Endothelial cell of umbilical vein (primary cell): ENCODE results near the gene LILRB3. TPM values are rescaled to one million over a fixed set of nuclear protein-coding genes. Genes with fewer than 3 reads are reported as not detected.

Experiments used
- BruUV-seq: library from RNA; stranded (reverse); fragments of 400-500 nt; replicated peaks from 2 replicates; lab custom pipeline; 2021; lab: Mats Ljungman, UMichigan
- CTCF ChIA-PET: fragments of 300-600, 350-600 bp; sonication (Branson Sonifier 250); formaldehyde crosslinking; loops from one replicate; lab custom pipeline; 2021; ENCODE audit warnings: antibody characterized with exemption, inconsistent platforms; lab: Charles Lee
- POLR2A ChIA-PET: fragments of 300-600, 350-600 bp; sonication (Branson Sonifier 250); formaldehyde crosslinking; loops from one replicate; lab custom pipeline; 2021; ENCODE audit warnings: antibody characterized with exemption, inconsistent platforms; lab: Charles Lee
- DNase-seq: peaks from one replicate; pipeline ENCODE4 v3.0.0-alpha.2; 2011; ENCODE audit warnings: low read depth, low spot score
- FAIRE-seq: peaks from 2 replicates; lab custom pipeline; 2011; peaks lifted over from hg19 to GRCh38; lab: Jason Lieb, UNC
- H2AFZ ChIP-seq: 2 replicates; pipeline ENCODE4 v1.6.0; 2012; ENCODE audit warnings: low read depth, low read length, control low read depth, inconsistent platforms
- H3K27ac ChIP-seq: 2 replicates; pipeline ENCODE4 v1.5.1; 2011; ENCODE audit warnings: low read depth, mild to moderate bottlenecking, control low read depth, low read length, moderate library complexity; ENCODE audit not compliant: insufficient read depth
- H3K27me3 ChIP-seq, 2 experiments: 2 replicates each; pipeline versions ENCODE4 v1.6.0 to v1.6.1; 2011; ENCODE audit warnings: low read length in 2 of 2, mixed read lengths in 1 of 2; ENCODE audit not compliant: control insufficient read depth in 2 of 2, insufficient read depth in 2 of 2
- H3K36me3 ChIP-seq, 2 experiments: 2 replicates in 1 of 2; 3 replicates in 1 of 2; pipeline ENCODE4 v1.5.1; 2011; ENCODE audit warnings: low read length in 2 of 2, mild to moderate bottlenecking in 1 of 2, moderate library complexity in 1 of 2; ENCODE audit not compliant: control insufficient read depth in 2 of 2, insufficient read depth in 2 of 2; ENCODE audit errors: extremely low read depth in 1 of 2
- H3K4me1 ChIP-seq: 3 replicates; pipeline ENCODE4 v1.5.1; 2011; ENCODE audit warnings: mild to moderate bottlenecking, low read length; ENCODE audit not compliant: control insufficient read depth, insufficient read depth; ENCODE audit errors: extremely low read depth
- H3K4me2 ChIP-seq: 2 replicates; pipeline ENCODE4 v1.6.1; 2011; ENCODE audit warnings: low read length, control low read depth, mixed read lengths; ENCODE audit not compliant: insufficient read depth
- H3K4me3 ChIP-seq, 3 experiments: fragments of 200-600 bp in 1 of 3; sonication (generic), shearing (Covaris generic) in 1 of 3; replicated peaks in 1 of 3; 2 replicates each; pipeline ENCODE4 v1.5.1; 2011 to 2016; ENCODE audit warnings: control low read depth in 3 of 3, low read length in 3 of 3, mild to moderate bottlenecking in 2 of 3, inconsistent platforms in 1 of 3, low read depth in 1 of 3, moderate library complexity in 1 of 3; ENCODE audit not compliant: insufficient read depth in 1 of 3
- H3K79me2 ChIP-seq: 2 replicates; pipeline ENCODE4 v1.6.0; 2012; ENCODE audit warnings: low read length, inconsistent platforms; ENCODE audit not compliant: control insufficient read depth, insufficient read depth
- H3K9ac ChIP-seq: replicated peaks from 2 replicates; pipeline ENCODE3; 2011; ENCODE audit warnings: low read length, control low read depth; ENCODE audit not compliant: insufficient read depth; ENCODE audit errors: extremely low read depth
- H3K9me1 ChIP-seq: replicated peaks from 3 replicates; pipeline ENCODE4 v1.6.0; 2011; ENCODE audit warnings: mild to moderate bottlenecking, low read length; ENCODE audit not compliant: control insufficient read depth, insufficient read depth; ENCODE audit errors: extremely low read depth
- H3K9me3 ChIP-seq: replicated peaks from 2 replicates; pipeline ENCODE4 v1.5.1; 2012; ENCODE audit warnings: low read length, inconsistent platforms; ENCODE audit not compliant: control insufficient read depth, insufficient read depth
- H4K20me1 ChIP-seq: replicated peaks from 2 replicates; pipeline ENCODE3; 2011; ENCODE audit warnings: mild to moderate bottlenecking, low read length; ENCODE audit not compliant: control insufficient read depth, insufficient read depth; ENCODE audit errors: extremely low read depth
- EZH2 ChIP-seq: IDR thresholded peaks from 2 replicates; pipeline ENCODE4 v1.6.1; 2012; ENCODE audit warnings: borderline replicate concordance, low read depth, mild to moderate bottlenecking, moderate library complexity, low read length, inconsistent platforms; ENCODE audit not compliant: severe bottlenecking
- FOS ChIP-seq: IDR thresholded peaks from 2 replicates; pipeline ENCODE4 v1.6.1; 2011; ENCODE audit warnings: mild to moderate bottlenecking, low read length, moderate library complexity, borderline replicate concordance; ENCODE audit not compliant: insufficient read depth
- GATA2 ChIP-seq: IDR thresholded peaks from 2 replicates; pipeline ENCODE4 v1.7.0; 2011; ENCODE audit warnings: low read depth, mild to moderate bottlenecking, moderate library complexity, mixed read lengths, low read length; ENCODE audit not compliant: insufficient read length, insufficient read depth
- JUN ChIP-seq: IDR thresholded peaks from 2 replicates; pipeline ENCODE4 v1.6.1; 2011; ENCODE audit warnings: borderline replicate concordance, low read depth; ENCODE audit not compliant: insufficient read length, insufficient read depth
- MYC ChIP-seq: IDR thresholded peaks from one replicate; pipeline ENCODE4 v1.6.1; 2011; ENCODE audit warnings: mild to moderate bottlenecking, low read depth, low read length
- POLR2A ChIP-seq: IDR thresholded peaks from 2 replicates; pipeline ENCODE4 v1.6.1; 2012; ENCODE audit warnings: low read depth, mild to moderate bottlenecking, control low read depth, low read length
- POLR2AphosphoS5 ChIP-seq: IDR thresholded peaks from 2 replicates; pipeline ENCODE4 v1.6.1; 2012; ENCODE audit warnings: low read depth, mild to moderate bottlenecking, control low read depth, low read length, moderate library complexity; ENCODE audit not compliant: insufficient read depth
- dilution Hi-C: fragments of 300-500 bp; cut with MboI; formaldehyde crosslinking; loops from one replicate; pipeline ENCODE4 v1.15.0; 2019; ENCODE audit warnings: low sequenced_read_pairs; ENCODE audit not compliant: extremely low pct_ligation_motif_present
- intact Hi-C: fragments of 100-400 bp; cut with micrococcal nuclease; formaldehyde crosslinking; loops from one replicate; pipeline ENCODE4 v1.10.0; 2022
- polyA plus RNA-seq, 4 experiments: library from polyadenylated mRNA; depleted of rRNA in 3 of 4; stranded (reverse) in 3 of 4; unstranded in 1 of 4; fragments of >200 nt; gene quantifications; 2 replicates each; pipeline versions ENCODE4 v1.2.1 to v1.2.3, GENCODE V29; 2011 to 2012; ENCODE audit warnings: missing spikeins in 1 of 4
- total RNA-seq: library from RNA; stranded (reverse); gene quantifications from 2 replicates; pipeline ENCODE4 v1.2.3, GENCODE V29; 2021
- TF ChIP-seq, protein P1 (sequence below): IDR thresholded peaks from 2 replicates; pipeline ENCODE4 v1.6.1; 2011; ENCODE audit not compliant: insufficient read depth, insufficient read length
- TF ChIP-seq, protein P2 (sequence below), 2 donors: IDR thresholded peaks; 1 replicate in 1 of 2; 2 replicates in 1 of 2; pipeline ENCODE4 v1.5.1; 2011; ENCODE audit warnings: low read length in 2 of 2, mild to moderate bottlenecking in 2 of 2, moderate library complexity in 2 of 2, control low read depth in 1 of 2, inconsistent platforms in 1 of 2, low read depth in 1 of 2; ENCODE audit not compliant: insufficient read depth in 1 of 2; ENCODE audit errors: extremely low read depth in 1 of 2

Gene LILRB3
- total and polyA plus RNA-seq, 2 donors (not counting 3 experiments of a cell fraction or from before 2014, with no cell fraction given) = not detected

DNA sequence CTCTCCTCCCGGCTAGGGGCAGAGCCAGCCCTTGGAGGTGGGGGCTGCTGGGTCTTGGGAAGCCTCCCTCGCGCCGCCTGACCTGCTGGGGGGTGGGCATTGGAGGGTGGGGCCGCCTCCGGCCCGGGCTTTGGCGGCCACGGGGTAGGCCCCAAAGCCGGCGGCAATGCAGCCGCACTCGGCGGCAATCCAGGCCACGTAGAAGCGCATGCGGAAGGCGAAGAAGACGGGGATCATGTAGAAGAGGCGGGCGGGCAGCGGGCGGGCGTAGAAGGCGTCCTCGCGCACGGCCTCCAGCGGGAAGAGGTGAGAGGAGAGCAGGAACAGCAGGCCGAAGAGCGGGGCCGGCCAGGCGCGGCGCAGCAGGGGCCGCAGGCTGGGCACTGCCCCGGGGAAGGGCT, 42.1 kb downstream of the LILRB3 start:
- BruUV-seq = no TSS peak
- H3K27me3 ChIP-seq = no peaks in the 10 kb centered on the region
- H3K4me1 ChIP-seq = no peaks in the 10 kb centered on the region
- peaks cover 9 to 41% of the 10 kb centered on the region in 2 experiments for H3K36me3 ChIP-seq
- peaks cover 4% of the 10 kb centered on the region for H3K79me2 ChIP-seq
- dilution Hi-C loops = no loop called here
- no peak overlapping the region for H3K9ac ChIP-seq
- H3K4me2 ChIP-seq = no peak overlapping the region
- TF ChIP-seq, protein P1, sequence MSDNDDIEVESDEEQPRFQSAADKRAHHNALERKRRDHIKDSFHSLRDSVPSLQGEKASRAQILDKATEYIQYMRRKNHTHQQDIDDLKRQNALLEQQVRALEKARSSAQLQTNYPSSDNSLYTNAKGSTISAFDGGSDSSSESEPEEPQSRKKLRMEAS = no peak
- no peak for TF ChIP-seq GATA2
- no peak for TF ChIP-seq EZH2
- no peak for TF ChIP-seq MYC
- TF ChIP-seq POLR2AphosphoS5 = no peak
- no peak for TF ChIP-seq JUN
- TF ChIP-seq, protein P2, sequence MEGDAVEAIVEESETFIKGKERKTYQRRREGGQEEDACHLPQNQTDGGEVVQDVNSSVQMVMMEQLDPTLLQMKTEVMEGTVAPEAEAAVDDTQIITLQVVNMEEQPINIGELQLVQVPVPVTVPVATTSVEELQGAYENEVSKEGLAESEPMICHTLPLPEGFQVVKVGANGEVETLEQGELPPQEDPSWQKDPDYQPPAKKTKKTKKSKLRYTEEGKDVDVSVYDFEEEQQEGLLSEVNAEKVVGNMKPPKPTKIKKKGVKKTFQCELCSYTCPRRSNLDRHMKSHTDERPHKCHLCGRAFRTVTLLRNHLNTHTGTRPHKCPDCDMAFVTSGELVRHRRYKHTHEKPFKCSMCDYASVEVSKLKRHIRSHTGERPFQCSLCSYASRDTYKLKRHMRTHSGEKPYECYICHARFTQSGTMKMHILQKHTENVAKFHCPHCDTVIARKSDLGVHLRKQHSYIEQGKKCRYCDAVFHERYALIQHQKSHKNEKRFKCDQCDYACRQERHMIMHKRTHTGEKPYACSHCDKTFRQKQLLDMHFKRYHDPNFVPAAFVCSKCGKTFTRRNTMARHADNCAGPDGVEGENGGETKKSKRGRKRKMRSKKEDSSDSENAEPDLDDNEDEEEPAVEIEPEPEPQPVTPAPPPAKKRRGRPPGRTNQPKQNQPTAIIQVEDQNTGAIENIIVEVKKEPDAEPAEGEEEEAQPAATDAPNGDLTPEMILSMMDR (IDR thresholded peaks at IDR 0.05; ENCODE audit: extremely low read depth in 1 of 2, insufficient read depth in 1 of 2, low read depth in 1 of 2, low read length in 2 of 2) = no peak
- TF ChIP-seq FOS = no peak
- TF ChIP-seq POLR2A = no peak
- H3K9me1 ChIP-seq = no peaks in the 10 kb centered on the region
- CTCF ChIA-PET = interaction anchor here (1.0 to 2.2 kb wide), 5 partner anchors 10 to 86 kb away, joined by 3 to 6 read pairs (median 3); partner anchors contain the start of gene TSEN34
- intact Hi-C loops = loop anchor here (1.0 kb wide), 1 partner anchor 9 kb away; the partner anchor contains the start of gene MBOAT7
- H3K4me3 ChIP-seq = no peak overlapping the region
- FAIRE-seq (no peak), DNase-seq (no peak)
- no peak overlapping the region for H3K27ac ChIP-seq
- no peak overlapping the region for H2AFZ ChIP-seq
- no peaks in the 10 kb centered on the region for H3K9me3 ChIP-seq
- POLR2A ChIA-PET = no interaction called here
- no peaks in the 10 kb centered on the region for H4K20me1 ChIP-seq
